ENCODE results near the gene PARVB.
"Not testable (repeated sequence)": the region's sequence is repeated elsewhere in the genome, so short reads cannot be mapped to it uniquely, and the experiment has no call there.

Gene PARVB

GRCh38 chr22:43998679-43999264 lies 25.3 kb upstream of the PARVB start:
- no peak for DNase-seq

DNA sequence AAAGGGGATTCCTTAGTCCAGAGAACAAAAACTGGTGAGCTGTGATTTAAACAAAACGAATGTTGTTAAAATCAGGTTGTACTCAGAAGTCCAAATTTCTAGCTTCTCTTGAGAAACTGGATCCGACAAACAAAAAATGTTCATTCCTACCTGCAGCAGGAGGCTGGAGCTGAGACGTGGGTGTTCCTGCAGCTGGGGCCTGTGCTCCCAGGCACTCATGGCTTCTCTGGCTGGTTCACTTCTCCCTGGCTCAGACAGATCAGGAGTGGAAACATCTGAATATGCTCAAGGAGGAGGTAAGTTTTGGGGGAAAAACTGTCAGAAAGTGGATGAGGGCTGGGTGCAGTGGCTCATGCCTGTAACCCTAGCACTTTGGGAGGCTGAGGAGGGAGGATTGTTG lies 24.7 kb upstream of the PARVB start:
- no peak for DNase-seq

- no peak for DNase-seq
Measured at GRCh38 chr22:44000123-44000522, 24.0 kb upstream of the PARVB start.

- DNase-seq, result no peak
Measured at GRCh38 chr22:44001521-44001920, 22.6 kb upstream of the PARVB start.

GRCh38 chr22:44002324-44002723 lies 21.8 kb upstream of the PARVB start:
- no peak for DNase-seq

GRCh38 chr22:44002997-44003396 lies 21.1 kb upstream of the PARVB start:
- no peak for DNase-seq

DNA sequence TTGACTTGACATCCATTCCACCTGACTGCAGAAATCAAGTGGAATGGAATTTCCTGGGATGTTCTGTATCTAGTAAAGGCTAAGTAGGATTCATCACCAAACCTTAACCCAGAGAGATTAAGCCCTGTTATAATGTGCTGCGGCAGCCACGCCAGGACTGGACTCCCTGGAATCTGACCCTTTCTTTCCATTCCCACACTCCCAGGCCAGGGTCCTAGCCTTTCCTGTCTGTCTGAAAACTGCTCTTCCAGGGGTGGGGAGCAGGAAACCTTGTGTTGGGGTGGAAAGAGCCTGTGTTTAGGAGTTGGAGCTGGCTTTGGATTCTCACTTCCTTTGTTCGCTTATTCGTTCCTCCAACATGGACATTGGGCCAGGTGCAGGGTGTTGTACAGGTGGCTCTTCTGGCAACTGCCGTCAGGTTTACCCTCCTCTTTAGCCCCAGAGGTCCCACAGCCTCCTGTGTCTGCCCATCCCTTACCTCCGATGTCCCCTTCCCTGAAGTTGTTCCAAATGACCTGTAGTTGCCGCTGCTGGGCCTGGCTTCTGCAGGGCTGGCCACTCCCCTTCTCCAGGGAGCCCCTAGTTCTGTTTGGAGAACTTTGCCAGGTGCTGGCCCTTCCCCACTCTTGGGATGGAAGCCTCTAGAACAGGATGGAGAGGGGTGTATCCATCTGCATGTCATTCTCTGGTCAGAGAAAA lies 20.5 kb upstream of the PARVB start:
- no peak for DNase-seq

- no peak for DNase-seq
Measured at GRCh38 chr22:44004104-44004460, 20.0 kb upstream of the PARVB start.

GRCh38 chr22:44005524-44005923 lies 18.6 kb upstream of the PARVB start:
- peak; percentile 76 to 80 for DNase-seq

DNA sequence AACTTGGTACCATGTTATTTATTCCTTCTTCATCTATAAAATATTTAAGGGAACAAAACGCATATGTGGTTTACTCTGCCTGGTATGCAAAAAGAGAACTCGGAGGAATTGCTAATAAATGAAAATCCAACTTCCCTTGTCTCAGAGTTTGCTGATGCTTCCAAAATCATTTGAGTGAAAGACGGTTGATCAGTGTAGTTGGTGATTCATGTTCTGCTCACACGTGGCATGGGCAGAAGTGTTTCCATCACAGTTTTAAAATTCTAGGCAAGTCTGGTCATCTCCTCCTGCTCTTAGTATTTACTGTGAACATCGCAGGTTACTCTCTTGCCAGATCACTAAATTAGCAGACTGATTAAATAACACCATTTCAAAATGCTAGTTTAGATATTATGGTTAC lies 11.9 kb upstream of the PARVB start:
- peak; percentile 51 to 53 for DNase-seq

DNA sequence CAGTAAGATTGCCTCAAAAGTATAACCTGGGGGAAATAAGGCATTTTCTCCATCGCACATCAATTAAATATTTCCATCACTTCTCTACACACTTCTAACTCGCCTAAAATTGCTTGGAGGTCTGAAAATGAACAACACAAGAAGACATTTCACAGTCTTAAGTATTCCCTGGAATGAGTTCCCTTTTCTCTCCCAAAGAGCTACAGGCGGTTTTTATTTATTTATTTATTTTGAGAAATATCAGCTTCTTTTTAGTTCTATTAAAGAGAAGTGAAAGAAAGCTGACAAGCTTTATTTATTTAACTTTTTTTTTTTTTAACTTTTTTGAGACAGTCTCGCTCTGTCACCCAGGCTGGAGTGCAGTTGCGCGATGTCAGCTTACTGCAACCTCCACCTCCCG lies 11.5 kb upstream of the PARVB start:
- no peak for DNase-seq

DNA sequence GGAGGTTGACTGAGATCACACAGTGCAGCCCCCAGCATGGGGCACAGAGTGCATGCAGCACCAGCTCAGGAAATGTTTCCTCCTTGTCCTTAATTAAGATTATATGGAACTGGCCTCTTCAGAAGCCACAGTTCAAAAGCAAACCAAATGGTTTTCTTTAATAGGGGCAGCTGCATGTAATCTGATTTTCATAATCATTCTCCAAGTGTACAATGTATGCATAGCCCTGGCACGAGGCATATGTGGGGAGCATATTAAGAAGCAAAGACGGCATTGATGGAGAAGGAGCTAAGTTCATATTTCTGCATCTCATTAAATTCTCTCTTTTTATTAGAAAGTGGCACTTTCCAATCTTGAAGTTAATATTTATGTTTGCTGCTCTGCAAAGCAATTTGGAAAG lies 9.9 kb upstream of the PARVB start:
- DNase-seq, result no peak

GRCh38 chr22:44016586-44016985 lies 7.5 kb upstream of the PARVB start:
- not testable (repeated sequence) for DNase-seq

- DNase-seq, result no peak
Measured at GRCh38 chr22:44018594-44018993, 5.5 kb upstream of the PARVB start.

DNA sequence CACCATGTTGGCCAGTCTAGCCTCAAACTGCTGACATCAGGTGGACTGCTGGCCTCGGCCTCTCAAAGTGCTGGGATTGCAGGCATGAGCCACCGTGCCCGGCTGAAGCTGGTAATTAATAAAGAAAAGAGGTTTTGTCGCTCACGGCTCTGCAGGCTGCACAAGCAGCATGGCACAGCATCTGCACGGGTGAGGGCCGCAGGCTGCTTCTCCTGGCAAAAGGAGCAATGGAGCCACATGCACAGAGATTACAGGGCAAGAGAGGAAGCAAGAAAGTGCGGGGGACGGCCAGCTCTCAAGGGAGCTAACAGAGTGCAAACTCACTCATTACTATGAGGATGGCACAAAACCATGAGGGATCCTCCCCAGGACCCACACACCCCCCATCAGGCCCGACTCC lies 4.7 kb upstream of the PARVB start:
- no peak for DNase-seq

DNA sequence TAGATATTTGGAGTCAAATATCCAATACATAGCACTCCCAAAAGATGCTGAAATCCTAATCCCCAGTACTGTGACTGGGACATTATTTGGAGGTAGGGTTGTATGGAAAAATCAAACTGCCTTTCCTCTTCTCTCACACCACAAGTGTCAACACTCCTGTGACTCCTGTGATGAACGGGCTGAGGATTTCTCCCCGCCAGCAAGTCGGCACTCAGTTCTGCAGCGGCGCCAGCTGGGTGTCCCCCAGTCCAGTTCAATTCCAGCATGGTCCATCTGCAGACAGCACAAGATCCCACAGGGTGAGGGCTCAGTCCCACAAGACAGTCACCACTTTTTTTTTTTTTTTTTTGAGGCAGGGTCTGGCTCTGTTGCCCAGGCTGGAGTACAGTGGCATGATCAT lies 4.3 kb upstream of the PARVB start:
- DNase-seq, result no peak

GRCh38 chr22:44020981-44021380 lies 3.1 kb upstream of the PARVB start:
- no peak for DNase-seq

DNA sequence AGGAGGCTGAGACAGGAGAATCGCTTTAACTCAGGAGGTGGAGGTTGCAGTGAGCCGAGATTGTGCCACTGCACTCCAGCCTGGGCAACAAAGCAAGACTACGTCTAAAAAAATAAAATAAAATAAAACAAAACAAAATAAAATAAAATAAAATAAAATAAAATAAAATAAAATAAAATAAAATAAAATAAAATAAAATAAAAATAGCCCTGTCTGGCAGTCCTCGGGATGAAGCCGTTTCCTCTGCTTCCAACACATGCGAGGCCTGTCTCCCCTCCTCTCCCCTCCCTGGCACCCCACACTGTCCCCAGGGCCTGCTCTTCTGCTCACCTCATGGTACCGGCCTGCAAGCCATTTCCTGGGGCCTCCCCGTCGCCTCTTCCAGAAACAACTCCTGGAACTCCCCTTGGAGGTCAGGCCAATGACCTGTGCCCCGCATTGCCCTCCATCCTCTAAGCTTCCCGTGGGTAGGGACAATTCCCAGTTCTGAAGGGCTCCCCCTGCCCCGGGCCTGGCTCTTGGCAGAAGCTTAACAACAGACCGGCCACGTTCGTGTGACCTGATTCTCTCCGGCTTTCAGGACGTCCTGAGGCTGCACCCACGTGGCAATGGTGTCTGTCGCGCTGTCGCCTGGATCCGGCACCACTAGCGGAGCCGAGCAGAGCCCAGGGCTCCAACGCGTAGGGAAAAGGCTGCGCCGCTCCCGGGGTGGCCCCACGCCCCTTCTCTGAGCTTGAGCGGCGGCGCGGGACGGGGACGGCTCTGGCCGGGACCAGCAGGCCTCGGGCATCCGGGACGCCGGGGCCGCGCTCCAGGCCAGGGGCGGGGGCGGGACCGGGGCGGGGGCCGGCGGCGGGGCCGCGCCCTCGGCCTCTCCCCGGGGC lies 456 bp upstream of the PARVB start:
- DNase-seq, result peak; percentile 33 to 64

DNA sequence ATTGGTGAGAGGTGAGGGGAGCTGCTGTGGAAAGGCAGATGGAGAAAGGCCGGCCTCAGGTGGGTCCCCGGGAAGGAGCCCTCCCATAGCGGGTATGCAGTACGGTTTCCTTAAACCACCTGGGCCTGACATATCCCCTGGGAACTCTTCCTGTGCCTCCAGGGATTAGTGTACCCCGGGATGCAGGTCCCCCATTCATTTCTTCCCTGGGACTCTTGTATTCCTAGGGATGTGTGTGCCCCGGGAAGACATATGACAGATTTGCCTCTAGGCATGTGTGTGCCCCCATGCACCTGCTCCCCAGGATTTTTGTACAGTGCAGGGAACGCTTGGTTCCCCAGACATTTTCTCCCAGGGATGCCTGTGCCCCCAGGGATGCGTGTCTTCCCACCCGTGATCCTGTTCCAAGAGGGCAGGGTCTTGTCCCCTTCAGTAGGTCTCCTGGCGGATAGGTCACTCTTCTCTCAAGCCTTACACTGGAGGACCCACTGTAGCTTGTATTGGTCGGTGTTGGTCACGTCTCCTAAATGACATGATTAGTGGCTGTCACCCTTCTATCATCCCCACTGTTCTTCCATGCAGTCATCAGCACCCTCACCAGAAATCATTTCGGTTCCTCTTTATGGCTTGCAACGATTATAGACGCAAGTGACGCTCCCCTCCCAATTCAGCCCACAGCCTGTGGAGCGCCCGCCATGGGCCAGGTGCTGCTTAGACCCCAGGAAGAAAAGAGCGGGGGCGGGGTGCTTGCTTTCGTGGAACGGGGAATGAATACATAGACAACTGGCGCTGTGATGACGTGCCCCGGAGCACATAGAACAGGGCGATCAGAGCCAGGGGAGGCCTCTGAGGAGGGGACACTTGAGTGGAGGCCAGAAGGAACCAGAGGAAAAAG lies 1.3 kb downstream of the PARVB start:
- DNase-seq, result peak; percentile 77 to 81

DNA sequence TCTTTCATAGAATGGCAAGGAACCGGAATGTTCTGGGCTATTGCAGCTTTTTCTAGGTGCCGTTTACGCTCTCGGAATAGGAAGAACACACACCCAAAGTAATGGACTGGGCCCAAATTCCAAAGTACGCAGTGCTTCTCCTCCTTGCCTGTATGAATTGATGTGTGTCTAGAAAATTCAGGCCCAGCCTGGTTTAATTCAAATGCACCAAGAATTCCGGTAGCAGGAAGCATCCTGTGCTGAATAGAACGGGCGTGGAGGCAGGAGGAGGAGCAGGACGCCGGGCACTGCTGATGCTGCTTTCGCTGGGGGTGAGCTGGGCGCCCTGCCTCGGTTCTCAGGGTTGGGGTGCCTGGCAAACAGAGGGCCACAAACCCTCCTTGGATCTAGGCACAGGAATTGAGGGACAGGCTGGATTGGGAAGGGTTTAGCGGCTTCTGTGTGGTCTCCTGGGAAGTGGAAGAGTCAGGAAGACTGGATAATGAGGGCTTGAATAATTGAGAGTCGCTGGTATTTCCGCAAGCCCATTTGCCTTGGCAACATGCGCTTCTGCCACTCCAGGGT lies 2.0 kb downstream of the PARVB start:
- no peak for DNase-seq

- DNase-seq, result peak; percentile 91 to 95
Measured at GRCh38 chr22:44026630-44027511, 2.8 kb downstream of the PARVB start.
